ENCODE measurements around the gene ACBD5.
"Not testable (repeated sequence)": the region's sequence is repeated elsewhere in the genome, so short reads cannot be mapped to it uniquely, and the experiment has no call there.

ACBD5 gene

GRCh38 chr10:27241010-27241651 lies 534 bp upstream of the ACBD5 start:
- peak; percentile 49 for DNase-seq (ENCODE audit: low spot score)

DNA sequence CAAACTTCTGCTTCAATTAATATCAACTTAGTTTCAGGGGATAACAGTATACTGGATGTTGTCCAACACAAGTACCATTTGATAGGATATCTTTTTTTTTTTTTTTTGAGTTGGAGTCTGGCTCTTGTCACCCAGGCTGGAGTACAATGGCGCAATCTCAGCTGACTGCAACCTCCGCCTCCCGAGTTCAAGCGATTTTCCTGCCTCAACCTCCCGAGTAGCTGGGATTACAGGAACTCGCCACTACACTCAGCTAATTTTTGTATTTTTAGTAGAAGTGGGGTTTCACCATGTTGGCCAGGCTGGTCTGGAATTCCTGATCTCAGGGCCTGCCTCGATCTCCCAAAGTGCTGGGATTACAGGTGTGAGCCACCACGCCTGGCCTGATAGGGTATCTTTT lies 3.1 kb downstream of the ACBD5 start:
- DNase-seq (ENCODE audit: low spot score) = not testable (repeated sequence)

DNA sequence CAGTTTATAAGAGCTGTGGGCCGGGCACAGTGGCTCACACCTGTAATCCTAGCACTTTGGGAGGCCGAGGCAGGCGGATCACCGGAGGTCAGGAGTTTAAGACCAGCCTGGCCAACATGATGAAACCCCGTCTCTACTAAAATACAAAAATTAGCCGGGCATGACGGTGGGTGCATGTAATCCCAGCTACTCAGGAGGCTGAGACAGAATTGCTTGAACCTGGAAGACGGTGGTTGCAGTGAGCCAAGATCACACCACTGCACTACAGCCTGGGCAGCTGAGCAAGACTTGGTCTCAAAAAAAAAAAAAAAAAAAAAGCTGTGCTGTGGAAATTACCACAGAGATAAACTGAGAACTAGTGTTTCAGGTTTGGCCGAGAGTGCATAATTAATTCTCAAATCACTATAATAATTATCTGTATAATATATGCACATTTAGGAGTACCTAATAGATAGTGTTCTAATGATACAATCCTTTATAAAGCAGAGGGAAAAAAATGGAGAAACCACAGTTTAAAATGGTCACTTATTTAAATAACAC lies 3.9 kb downstream of the ACBD5 start:
- DNase-seq (ENCODE audit: low spot score) = not testable (repeated sequence)

DNA sequence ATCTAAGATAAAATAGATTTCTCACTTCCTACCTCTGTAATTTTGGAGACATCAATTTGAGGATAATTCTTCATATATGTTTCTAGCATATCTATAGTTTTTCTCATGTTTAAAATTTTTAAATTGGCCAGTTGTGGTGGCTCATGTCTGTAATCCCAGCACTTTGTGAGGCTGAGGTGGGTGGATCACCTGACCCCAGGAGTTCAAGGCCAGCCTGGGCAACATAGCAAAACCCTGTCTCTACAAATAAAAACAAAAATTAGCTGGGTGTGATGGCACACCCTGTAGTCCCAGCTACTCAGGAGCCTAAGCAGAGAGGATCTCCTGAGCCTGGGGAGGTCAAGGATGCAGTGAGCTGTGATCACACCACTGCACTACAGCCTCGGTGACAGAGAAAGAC lies 4.9 kb downstream of the ACBD5 start:
- no peak for DNase-seq (ENCODE audit: low spot score)

GRCh38 chr10:27230022-27230421 lies 10.6 kb downstream of the ACBD5 start:
- DNase-seq (ENCODE audit: low spot score) = no peak

DNA sequence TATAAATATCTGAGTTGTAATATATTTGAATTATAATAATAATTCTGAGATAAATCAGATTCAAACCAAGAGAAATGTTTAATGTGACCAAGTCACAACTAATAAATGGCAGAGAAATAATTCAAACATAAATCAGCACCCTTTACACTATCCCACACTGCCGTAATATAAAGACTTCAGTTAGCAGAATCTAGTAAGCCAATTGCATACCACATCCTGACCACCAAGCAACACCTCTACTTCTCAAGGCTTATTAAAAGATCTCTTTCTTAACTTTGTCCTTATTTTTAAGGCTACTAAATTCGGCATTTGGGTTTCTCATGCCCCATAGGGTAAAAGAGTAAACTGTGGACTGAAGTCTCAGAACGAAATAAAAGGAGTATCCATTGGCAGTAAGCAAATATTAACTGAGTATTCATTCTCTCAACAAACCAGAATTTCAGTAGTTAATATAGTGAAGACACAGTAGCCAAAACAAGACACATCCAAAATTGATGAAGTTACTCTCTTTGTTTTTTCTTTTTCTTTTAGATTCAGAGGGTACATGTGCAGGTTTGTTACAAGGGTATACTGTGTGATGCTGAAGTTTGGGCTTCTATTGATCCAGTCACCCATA lies 14.8 kb downstream of the ACBD5 start:
- no peak for DNase-seq (ENCODE audit: low spot score)

DNA sequence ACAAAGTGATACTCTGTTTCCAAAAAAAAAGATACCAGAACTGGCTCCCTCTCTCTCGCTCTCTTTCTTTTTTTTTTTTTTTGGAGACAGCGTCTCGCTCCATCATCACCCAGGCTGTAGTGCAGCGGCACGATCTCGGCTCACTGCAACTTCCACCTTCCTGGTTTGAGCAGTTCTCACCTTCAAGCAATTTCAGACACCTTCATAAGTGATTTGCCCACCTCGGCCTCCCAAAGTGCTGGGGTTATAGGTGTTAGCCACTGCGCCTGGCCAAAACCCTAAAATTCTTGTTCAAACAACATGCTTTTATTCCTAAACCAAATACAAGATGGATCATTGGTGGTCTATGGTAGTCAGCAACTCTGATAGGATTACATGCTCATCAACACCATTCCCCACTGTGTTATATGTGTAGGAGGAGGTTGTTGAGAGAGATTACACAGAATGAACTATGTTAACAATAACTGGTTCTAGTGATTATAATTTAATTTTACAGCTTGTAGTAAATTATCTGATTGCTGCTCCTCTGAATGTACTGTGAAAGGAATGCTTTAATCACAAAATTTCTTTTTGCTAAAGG lies 15.5 kb downstream of the ACBD5 start:
- DNase-seq (ENCODE audit: low spot score) = no peak

- DNase-seq (ENCODE audit: low spot score) = no peak
These were observed 16.6 kb downstream of the ACBD5 start for GRCh38 chr10:27223964-27224363.

GRCh38 chr10:27207350-27207749 lies 33.2 kb downstream of the ACBD5 start:
- DNase-seq (ENCODE audit: low spot score) = no peak

GRCh38 chr10:27203806-27204205 lies 36.8 kb downstream of the ACBD5 start:
- DNase-seq (ENCODE audit: low spot score) = no peak

- DNase-seq (ENCODE audit: low spot score) = no peak
These were observed 42.5 kb downstream of the ACBD5 start for GRCh38 chr10:27197980-27198620.

GRCh38 chr10:27192284-27192683 lies 48.3 kb downstream of the ACBD5 start:
- DNase-seq (ENCODE audit: low spot score) = peak; percentile 37

DNA sequence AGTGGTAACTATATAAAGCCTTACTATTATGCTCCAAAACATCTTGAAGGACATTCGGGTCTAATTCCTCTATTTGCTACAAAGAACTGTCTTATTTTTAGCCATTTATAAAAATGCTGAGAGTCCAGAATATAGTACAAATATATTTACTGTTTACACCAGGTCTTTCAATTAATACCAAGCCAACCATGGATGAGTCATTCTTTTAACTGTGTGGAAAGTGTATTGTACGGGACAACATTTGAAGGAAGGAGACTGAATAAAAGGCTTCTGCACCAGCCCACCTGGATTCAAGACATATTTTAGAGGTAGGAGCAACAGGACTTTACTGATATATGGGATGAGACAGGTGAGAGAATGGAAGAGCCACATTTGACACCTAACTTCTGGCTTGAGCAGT lies 50.1 kb downstream of the ACBD5 start:
- no peak for DNase-seq (ENCODE audit: low spot score)

- no peak for DNase-seq (ENCODE audit: low spot score)
These were observed 51.7 kb downstream of the ACBD5 start for GRCh38 chr10:27188897-27189296.

GRCh38 chr10:27188259-27188658 lies 52.3 kb downstream of the ACBD5 start:
- no peak for DNase-seq (ENCODE audit: low spot score)

- DNase-seq (ENCODE audit: low spot score) = no peak
These were observed 70.7 kb downstream of the ACBD5 start for GRCh38 chr10:27169849-27170248.

DNA sequence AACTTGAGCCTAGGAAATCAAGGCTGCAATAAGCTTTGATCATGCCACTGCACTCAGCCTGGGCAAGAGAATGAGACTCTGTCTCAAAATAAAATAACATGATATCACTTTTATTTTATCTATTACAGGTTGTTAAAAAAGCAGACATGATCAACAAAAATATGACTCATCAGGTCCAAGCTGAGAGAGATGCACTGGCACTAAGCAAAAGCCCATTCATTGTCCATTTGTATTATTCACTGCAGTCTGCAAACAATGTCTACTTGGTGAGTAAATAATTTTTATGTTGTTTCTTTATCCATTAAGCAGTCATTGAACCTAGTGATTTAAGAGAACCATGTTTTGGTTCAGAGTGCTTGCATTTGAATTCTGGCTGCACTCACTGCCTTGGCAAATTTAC lies 82.2 kb downstream of the ACBD5 start:
- DNase-seq (ENCODE audit: low spot score) = no peak

GRCh38 chr10:27157150-27157549 lies 83.4 kb downstream of the ACBD5 start:
- no peak for DNase-seq (ENCODE audit: low spot score)

DNA sequence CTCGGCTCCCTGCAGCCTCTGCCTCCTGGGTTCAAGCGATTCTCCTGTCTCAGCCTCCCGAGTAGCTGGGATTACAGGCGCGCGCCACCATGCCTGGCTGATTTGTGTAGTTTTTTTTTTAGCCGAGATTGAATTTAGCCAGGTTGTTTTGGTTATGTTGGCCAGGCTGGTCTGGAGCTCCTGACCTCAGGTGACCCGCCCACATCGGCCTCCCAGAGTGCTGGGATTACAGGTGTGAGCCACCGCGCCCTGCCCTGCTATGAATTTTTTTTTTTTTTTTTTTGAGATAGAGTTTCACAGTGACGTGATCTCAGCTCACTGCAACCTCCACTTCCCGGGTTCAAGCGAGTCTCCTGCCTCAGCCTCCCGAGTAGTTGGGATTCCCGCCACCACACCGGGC lies 84.0 kb downstream of the ACBD5 start:
- DNase-seq (ENCODE audit: low spot score) = not testable (repeated sequence)

- peak; percentile 90 for DNase-seq (ENCODE audit: low spot score)
These were observed 85.4 kb downstream of the ACBD5 start, which contains the start of gene MASTL for GRCh38 chr10:27155066-27155754. Gene MASTL (plus strand): TSS chr10:27155352. CDS start chr10:27155427, 75 bp downstream.

- peak; percentile 26 for DNase-seq (ENCODE audit: low spot score)
These were observed 86.8 kb downstream of the ACBD5 start for GRCh38 chr10:27153845-27154193.

DNA sequence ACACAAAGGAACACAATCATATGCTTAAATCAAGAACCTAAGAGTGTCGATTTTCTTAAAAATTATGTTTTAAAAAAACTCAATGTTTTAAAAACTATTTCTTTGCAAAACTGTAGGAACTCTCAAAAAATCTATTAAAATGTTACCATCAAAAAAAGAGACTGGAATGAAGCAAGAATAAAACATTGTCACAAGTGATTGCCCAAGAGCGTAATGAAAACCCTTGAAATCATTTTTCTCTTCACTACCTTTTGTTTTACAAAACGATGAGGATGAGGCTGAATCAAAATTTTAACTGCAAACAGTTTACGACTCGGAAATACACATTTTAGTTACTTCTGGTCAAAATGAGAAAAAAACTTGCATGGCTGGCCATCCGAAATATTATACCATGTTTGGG lies 87.3 kb downstream of the ACBD5 start:
- DNase-seq (ENCODE audit: low spot score) = no peak

All from pons (tissue), 1 donor.